Measurements from ENCODE around the gene DGCR6. TPM values are rescaled to one million over a fixed set of nuclear protein-coding genes. Genes with fewer than 3 reads are reported as not detected.

The DGCR6 gene
- polyA plus RNA-seq, 1 donor (not counting 4 experiments of a cell fraction or from before 2014, with no cell fraction given) = 0.88 TPM

DNA sequence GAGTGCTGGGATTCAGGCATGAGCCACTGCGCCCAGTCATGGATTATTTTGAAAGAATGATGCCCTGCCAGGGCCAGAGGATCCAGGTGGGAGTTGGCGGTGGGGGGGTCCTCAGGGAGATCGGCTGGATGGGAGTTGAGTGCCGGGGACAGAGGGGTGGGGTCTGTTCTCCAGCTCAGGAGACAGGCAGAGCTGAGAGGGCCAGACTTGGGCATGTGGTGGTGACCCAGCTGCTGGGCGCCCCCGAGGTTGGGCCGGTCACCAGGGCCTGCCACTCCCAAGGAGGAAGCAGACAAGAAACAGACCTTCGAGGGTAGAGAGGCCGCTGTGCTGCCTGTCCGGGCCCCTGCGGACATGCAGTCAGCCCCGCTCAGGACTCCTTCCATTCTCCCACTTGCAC lies 41.8 kb downstream of the DGCR6 start:
- Histone ChIP-seq H3K27ac (ENCODE audit: control insufficient read depth, insufficient read depth, low read length) (no peak overlapping the region), H2AFZ (ENCODE audit: control insufficient read depth, low read length) (no peak overlapping the region), H3K9me3 (ENCODE audit: control insufficient read depth, low read depth, low read length) (no peaks in the 10 kb centered on the region), H3K36me3 (ENCODE audit: control insufficient read depth in 2 of 2, extremely low read depth in 1 of 2, insufficient read depth in 2 of 2, low read length in 2 of 2) (no peaks in the 10 kb centered on the region), H3K4me1 (ENCODE audit: control insufficient read depth, extremely low read depth, insufficient read depth, low read length) (peaks cover 3% of the 10 kb centered on the region), H3K79me2 (ENCODE audit: control insufficient read depth, insufficient read depth, low read length) (no peaks in the 10 kb centered on the region), H3K9me1 (ENCODE audit: control insufficient read depth, extremely low read depth, insufficient read depth, low read length) (no peaks in the 10 kb centered on the region), H4K20me1 (ENCODE audit: control insufficient read depth, extremely low read depth, insufficient read depth, low read length) (no peaks in the 10 kb centered on the region), H3K4me2 (ENCODE audit: control insufficient read depth, extremely low read depth, insufficient read depth, low read depth, low read length) (no peak overlapping the region), H3K27me3 (ENCODE audit: control insufficient read depth, extremely low read depth, insufficient read depth, low read length) (no peaks in the 10 kb centered on the region), H3K9ac (ENCODE audit: control insufficient read depth, extremely low read depth, insufficient read depth, low read length) (no peak overlapping the region), H3K4me3 (ENCODE audit: control insufficient read depth in 2 of 3, extremely low read depth in 1 of 3, insufficient read depth in 2 of 3, low read depth in 1 of 3, low read length in 3 of 3) (no peak overlapping the region)
- no peak for TF ChIP-seq EZH2 (IDR thresholded peaks at IDR 0.05; ENCODE audit: low read length)
- TF ChIP-seq, protein P1, sequence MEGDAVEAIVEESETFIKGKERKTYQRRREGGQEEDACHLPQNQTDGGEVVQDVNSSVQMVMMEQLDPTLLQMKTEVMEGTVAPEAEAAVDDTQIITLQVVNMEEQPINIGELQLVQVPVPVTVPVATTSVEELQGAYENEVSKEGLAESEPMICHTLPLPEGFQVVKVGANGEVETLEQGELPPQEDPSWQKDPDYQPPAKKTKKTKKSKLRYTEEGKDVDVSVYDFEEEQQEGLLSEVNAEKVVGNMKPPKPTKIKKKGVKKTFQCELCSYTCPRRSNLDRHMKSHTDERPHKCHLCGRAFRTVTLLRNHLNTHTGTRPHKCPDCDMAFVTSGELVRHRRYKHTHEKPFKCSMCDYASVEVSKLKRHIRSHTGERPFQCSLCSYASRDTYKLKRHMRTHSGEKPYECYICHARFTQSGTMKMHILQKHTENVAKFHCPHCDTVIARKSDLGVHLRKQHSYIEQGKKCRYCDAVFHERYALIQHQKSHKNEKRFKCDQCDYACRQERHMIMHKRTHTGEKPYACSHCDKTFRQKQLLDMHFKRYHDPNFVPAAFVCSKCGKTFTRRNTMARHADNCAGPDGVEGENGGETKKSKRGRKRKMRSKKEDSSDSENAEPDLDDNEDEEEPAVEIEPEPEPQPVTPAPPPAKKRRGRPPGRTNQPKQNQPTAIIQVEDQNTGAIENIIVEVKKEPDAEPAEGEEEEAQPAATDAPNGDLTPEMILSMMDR (optimal IDR thresholded peaks at IDR 0.05 in 1 of 3, IDR thresholded peaks at IDR 0.05 in 1 of 3, conservative IDR thresholded peaks at IDR 0.05 in 1 of 3; ENCODE audit: extremely low read depth in 1 of 3, insufficient read depth in 2 of 3, low read length in 3 of 3) = no peak
- DNase-seq (ENCODE audit: low read depth, low spot score) (no peak), FAIRE-seq (no peak)
- dilution Hi-C loops (cut with MboI; ENCODE audit: extremely low pct_ligation_motif_present, low sequenced_read_pairs) = no loop called here

DNA sequence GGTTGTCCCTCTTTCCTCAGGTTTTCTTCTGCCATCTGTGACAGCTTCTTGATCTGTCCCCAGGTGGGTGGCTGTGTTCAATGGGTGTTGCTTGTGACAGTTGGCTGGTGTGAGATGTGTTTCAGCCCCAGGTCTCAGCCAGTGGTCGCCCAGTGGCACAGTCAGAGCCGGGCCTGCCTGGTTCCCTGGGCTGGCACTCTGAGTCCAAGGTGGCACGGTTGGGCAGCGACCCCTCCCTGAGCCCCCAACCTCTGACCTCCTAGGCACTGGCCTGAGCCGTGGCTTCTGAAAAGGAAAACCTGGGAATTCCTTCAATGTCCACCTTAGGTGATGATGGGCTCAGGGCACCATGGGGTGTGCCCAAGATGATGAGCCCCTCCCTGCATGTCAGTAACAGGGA lies 44.0 kb downstream of the DGCR6 start:
- Histone ChIP-seq H2AFZ (ENCODE audit: control insufficient read depth, low read length) (no peak overlapping the region), H3K79me2 (ENCODE audit: control insufficient read depth, insufficient read depth, low read length) (no peaks in the 10 kb centered on the region), H3K9me3 (ENCODE audit: control insufficient read depth, low read depth, low read length) (no peaks in the 10 kb centered on the region), H3K4me1 (ENCODE audit: control insufficient read depth, extremely low read depth, insufficient read depth, low read length) (peaks cover 3% of the 10 kb centered on the region), H3K27me3 (ENCODE audit: control insufficient read depth, extremely low read depth, insufficient read depth, low read length) (no peaks in the 10 kb centered on the region), H3K4me2 (ENCODE audit: control insufficient read depth, extremely low read depth, insufficient read depth, low read depth, low read length) (no peak overlapping the region), H3K9me1 (ENCODE audit: control insufficient read depth, extremely low read depth, insufficient read depth, low read length) (no peaks in the 10 kb centered on the region), H3K9ac (ENCODE audit: control insufficient read depth, extremely low read depth, insufficient read depth, low read length) (no peak overlapping the region), H3K27ac (ENCODE audit: control insufficient read depth, insufficient read depth, low read length) (no peak overlapping the region), H3K4me3 (ENCODE audit: control insufficient read depth in 2 of 3, extremely low read depth in 1 of 3, insufficient read depth in 2 of 3, low read depth in 1 of 3, low read length in 3 of 3) (no peak overlapping the region), H3K36me3 (ENCODE audit: control insufficient read depth in 2 of 2, extremely low read depth in 1 of 2, insufficient read depth in 2 of 2, low read length in 2 of 2) (no peaks in the 10 kb centered on the region), H4K20me1 (ENCODE audit: control insufficient read depth, extremely low read depth, insufficient read depth, low read length) (no peaks in the 10 kb centered on the region)
- dilution Hi-C loops (cut with MboI; ENCODE audit: extremely low pct_ligation_motif_present, low sequenced_read_pairs) = no loop called here
- TF ChIP-seq, protein P1 (optimal IDR thresholded peaks at IDR 0.05 in 1 of 3, IDR thresholded peaks at IDR 0.05 in 1 of 3, conservative IDR thresholded peaks at IDR 0.05 in 1 of 3; ENCODE audit: extremely low read depth in 1 of 3, insufficient read depth in 2 of 3, low read length in 3 of 3) = no peak
- TF ChIP-seq EZH2 (IDR thresholded peaks at IDR 0.05; ENCODE audit: low read length) = no peak
- no peak for DNase-seq (ENCODE audit: low read depth, low spot score)
- no peak for FAIRE-seq
